Tibial nerve (tissue), 4 donors: Measurements from ENCODE around the gene PTGR1.

Source experiments
- EP300 ChIP-seq, 2 donors: sonication (generic); formaldehyde crosslinking; IDR thresholded peaks; one replicate each; pipeline ENCODE4 v1.6.1; 2017; ENCODE audit warnings: antibody characterized with exemption in 2 of 2, mild to moderate bottlenecking in 1 of 2
- POLR2A ChIP-seq, 2 donors: fragments of 450-650 bp; IDR thresholded peaks; one replicate each; pipeline ENCODE4 v1.6.1; 2017; ENCODE audit warnings: antibody characterized with exemption in 2 of 2, mild to moderate bottlenecking in 2 of 2, moderate library complexity in 2 of 2
- TF ChIP-seq, protein P1 (sequence below), 5 experiments: fragments of 200-600 bp in 3 of 5; fragments of 450-650 bp in 2 of 5; sonication (generic) in 3 of 5; IDR thresholded peaks; one replicate each; pipeline ENCODE4 v1.5.1; 2016 to 2019; ENCODE audit warnings: antibody characterized with exemption in 5 of 5, mild to moderate bottlenecking in 3 of 5, moderate library complexity in 2 of 5

DNA sequence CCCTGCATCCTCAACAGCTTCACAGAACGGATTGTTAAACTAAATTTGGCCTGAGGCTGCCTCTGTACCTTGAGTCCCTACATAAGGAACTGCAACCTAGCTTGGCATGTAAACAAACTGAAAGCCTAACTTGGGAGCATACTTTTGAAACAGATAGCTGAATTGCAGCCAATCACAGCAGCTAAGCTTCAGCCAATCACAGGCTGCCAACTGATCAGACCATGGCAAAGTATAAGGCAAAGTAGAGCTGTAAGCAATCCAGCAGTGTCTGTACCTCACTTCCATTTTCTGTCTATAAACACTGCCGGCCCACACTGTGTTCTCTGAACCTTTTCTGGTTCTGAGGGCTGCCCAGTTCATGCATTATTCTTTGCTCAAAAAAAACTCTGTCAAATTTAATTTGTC is 83.4 kb downstream of the PTGR1 start:
- TF ChIP-seq, protein P1, sequence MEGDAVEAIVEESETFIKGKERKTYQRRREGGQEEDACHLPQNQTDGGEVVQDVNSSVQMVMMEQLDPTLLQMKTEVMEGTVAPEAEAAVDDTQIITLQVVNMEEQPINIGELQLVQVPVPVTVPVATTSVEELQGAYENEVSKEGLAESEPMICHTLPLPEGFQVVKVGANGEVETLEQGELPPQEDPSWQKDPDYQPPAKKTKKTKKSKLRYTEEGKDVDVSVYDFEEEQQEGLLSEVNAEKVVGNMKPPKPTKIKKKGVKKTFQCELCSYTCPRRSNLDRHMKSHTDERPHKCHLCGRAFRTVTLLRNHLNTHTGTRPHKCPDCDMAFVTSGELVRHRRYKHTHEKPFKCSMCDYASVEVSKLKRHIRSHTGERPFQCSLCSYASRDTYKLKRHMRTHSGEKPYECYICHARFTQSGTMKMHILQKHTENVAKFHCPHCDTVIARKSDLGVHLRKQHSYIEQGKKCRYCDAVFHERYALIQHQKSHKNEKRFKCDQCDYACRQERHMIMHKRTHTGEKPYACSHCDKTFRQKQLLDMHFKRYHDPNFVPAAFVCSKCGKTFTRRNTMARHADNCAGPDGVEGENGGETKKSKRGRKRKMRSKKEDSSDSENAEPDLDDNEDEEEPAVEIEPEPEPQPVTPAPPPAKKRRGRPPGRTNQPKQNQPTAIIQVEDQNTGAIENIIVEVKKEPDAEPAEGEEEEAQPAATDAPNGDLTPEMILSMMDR (IDR thresholded peaks at IDR 0.05): no peak
- no peak for TF ChIP-seq EP300 (IDR thresholded peaks at IDR 0.05)
- no peak for TF ChIP-seq POLR2A (IDR thresholded peaks at IDR 0.05)
